HG03175 (cell line): Measurements from ENCODE around the gene ACIN1.

Experiments
- ATAC-seq: cut with Tn5 transposase; IDR thresholded peaks from one replicate; pipeline ENCODE4 v1.9.1; 2021; ENCODE audit warnings: mild to moderate bottlenecking, moderate library complexity; ENCODE audit not compliant: unreplicated experiment

ACIN1 gene

GRCh38 chr14:23085458-23085857, 9.5 kb downstream of the ACIN1 start:
- no peak for ATAC-seq

- no peak for ATAC-seq
Measured at GRCh38 chr14:23080474-23080873, 14.5 kb downstream of the ACIN1 start.

DNA sequence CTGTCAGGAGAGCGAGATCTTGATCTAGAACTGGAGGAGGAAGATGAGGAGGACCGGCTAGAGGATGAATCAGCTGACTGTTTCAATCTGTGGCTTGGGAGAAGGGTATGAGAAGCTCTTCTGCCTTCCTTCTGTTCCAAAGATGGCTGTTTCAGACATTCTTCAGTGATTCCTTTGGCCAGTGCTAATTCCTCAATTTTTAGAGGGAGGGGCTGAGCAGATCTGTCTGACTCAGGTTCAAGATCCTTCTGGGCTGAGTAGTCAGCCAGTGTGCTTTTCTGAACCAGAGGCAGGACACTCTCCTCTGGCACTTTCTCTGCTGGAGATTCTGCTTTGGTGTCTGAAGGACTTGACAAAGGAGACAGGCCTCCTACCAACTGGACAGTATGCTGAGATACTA, 15.2 kb downstream of the ACIN1 start:
- no peak for ATAC-seq

GRCh38 chr14:23078692-23079116, 16.2 kb downstream of the ACIN1 start:
- no peak for ATAC-seq

- ATAC-seq = no peak
Measured at GRCh38 chr14:23077962-23078361, 17.0 kb downstream of the ACIN1 start.

- no peak for ATAC-seq
Measured at GRCh38 chr14:23076785-23077408, 18.0 kb downstream of the ACIN1 start.

GRCh38 chr14:23074906-23075305, 20.0 kb downstream of the ACIN1 start:
- no peak for ATAC-seq

DNA sequence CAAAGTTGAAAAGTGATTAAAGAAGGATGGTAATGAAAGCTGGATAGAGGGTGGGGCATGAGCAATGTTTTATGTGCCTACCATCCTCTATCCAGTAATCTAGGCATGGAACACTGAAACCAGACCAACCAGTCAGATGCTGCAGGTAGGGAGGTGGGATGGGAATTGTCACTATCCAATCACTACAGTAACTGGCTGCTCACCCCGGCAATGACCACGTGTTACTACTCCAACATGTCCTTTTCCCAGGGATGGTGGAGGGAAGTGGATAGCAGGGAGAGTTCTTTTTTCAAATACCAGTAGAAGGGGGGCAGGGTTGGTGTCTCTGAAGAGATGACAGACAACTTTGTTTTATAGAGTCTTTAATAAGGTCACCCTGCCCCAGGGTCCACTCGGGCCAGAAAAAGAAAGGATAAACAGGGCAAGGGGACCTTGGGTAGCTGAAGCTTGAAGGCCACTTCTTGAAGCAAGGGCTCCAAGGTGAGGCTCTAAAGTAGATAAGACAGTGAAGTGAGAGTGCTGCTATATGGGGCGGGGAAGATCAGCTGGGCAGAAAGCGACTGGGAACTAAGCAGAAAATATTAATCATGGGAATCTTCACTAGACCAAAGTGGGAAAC, 22.9 kb downstream of the ACIN1 start:
- no peak for ATAC-seq

DNA sequence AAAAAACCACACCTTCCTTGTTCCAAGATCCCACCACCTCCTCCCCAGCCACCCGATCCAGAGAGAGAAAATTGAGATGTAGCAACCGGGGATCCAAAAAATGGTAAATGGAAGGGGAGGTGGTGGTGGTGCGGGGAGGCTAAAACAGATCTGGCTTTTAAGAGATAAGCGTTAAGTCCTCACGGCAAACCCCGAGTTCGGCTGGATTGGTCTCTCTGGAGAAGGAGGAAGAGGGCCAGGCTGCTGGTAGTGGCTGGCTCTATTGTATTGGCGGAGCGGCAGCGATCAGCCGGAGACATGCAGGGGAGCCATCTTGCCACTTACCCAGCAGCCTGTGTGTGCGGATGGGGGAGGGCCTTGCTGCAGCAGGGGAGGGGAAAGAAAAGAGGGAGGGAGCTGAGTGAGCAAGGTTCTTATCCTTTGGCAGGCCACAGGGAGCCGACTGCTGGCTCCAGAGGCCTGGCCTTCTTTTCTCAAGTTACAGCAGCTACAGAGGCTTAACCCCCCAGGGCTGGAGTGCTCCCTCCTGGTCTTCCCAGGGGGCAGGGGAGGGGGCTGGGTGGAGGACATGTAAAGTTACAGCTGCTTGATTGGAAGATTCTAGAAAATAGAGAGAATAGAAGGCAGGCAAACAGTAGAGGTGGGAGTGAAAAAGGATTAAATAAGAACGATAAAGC, 23.6 kb downstream of the ACIN1 start:
- peak; percentile 81 for ATAC-seq

DNA sequence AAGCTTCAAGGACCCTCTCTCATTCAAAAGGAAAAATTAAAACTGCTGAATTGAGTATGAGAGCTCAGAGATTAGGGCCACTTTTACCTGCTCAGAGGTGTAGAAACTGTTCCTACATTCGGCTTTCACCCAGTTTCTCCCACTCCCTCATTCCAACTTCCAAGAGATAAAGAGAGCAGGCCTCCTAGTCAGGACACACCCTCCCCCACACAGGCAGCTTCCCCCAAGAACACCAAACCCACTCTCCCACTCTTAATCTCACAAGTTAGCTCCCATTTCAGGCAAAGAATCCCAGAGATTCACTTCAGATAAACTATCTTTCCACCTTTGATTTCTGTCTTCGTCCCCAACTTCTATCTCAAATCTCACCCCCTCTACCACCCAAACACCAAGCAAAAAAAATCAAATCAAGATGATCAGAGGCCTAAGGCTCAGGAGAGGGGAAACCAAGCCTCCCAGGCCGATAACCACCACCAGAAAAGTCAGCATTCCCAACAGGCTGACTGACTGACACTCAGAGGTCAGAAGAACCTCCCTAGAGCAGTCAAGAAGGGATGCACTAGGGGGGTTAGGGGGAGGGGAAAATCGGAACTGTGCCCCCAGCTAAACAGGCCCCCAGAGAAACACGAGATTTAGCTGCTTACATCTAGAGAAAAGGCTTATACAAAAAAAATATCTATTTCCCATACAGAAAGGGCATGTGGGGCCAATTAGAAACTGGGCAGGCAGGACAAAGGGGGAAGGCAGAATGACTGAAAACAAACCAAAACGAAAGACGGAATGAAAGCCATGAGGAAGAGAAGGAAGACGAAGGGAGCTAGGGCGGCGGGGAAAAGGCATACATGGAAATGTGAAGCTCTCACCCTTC, 24.4 kb downstream of the ACIN1 start:
- ATAC-seq = no peak

GRCh38 chr14:23069413-23069806, 25.5 kb downstream of the ACIN1 start:
- ATAC-seq = no peak

DNA sequence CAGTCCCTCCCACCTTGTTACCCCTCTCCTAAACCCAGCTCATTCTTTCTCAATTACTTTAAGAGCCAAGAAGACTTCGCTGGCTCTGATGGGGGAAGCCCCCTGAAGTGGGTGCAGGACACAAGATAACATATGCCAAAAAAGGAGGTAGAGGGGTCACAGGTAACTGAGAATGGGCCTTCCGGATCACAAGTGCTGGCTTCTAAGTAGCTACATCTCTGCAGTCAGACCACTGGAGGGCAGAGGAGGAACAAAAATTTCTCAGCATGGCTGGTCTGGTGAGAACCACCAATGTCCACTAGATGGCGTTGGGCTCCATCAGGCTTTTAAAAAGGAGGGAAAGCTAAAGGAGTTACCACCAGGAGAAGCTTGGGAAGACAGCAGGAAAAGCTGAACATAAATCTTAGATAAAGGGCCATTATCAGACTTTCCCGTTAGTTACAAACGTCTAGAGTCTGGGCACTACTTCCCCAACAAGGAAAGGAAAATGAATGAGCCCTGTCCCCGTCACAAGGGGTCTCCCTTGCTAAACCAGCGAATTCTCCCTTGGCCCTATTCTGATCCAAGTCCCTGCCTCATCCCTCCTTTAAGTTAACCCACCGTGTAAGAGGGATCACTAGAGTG, 26.0 kb downstream of the ACIN1 start:
- ATAC-seq = peak; percentile 75

- no peak for ATAC-seq
Measured at GRCh38 chr14:23067847-23068788, 26.8 kb downstream of the ACIN1 start.

GRCh38 chr14:23066855-23067744, 27.8 kb downstream of the ACIN1 start:
- ATAC-seq = no peak

DNA sequence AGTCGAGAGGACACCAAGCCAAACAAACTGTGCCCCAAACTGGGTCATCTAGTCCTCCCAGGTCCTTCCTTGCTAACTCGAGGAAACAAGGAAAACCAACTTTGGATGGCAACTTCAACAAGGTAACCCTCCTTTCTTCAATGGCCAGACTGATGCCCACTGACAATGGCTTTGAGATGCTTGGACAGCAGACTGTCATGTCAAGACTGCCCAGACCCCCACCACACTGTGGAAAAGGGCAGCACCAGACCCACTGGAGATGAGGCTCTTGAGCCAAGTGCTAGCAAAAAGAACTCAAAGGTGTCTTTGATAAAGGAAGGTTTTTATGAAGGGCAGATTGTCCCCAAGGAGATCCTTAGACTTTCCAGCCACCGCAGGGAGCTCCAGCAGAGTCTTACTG, 28.6 kb downstream of the ACIN1 start:
- no peak for ATAC-seq

GRCh38 chr14:23063601-23064000, 31.3 kb downstream of the ACIN1 start:
- ATAC-seq = no peak

DNA sequence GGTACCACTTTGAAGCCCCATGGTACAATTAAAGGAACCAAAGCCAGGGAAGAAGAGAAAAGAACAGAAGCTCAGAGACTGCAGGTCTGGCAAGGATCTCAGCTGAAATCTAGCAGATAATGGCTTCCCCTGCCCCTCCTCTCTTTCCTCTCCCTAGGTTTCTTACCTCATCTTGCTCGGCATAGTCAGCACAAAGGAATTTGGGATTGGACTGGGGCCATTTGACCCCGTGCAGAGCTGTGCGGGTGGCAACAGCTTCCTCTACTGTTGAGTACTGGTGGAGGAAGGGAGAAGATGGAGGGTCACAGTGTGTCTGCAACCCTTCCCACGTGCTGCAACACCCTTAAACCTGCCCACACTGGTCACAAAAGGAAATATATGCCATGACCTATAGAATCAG, 32.9 kb downstream of the ACIN1 start:
- no peak for ATAC-seq

DNA sequence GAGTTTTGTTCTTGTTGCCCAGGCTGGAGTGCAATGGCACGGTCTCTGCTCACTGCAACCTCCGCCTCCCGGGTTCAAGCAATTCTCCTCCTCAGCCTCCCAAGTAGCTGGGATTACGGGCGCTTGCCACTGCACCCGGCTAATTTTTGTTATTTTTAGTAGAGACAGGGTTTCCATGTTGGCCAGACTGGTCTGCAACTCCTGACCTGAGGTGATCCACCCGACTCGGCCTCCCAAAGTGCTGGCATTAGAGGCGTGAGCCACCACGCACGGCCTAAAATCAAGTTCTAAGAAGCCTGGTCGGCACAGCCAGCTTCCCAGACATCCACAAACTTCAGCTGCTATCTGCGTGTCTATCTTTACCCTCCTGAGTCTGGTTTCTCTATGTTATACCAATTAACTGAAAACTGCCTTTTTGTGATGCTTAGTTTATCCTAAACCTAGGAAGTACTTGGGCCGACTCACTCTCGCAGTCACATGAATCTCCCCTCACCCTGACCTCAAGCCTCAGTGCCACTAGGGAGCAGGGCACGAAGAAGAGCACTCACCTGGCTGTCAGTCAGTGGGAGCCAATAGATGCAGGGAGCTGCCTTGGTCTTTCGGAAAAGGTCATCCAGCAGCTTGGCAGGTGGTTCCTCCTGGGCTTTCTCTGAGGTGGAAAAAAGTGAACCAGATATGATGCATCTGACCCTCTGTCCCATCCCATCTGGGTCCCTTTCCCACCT, 34.2 kb downstream of the ACIN1 start:
- no peak for ATAC-seq
